Stomach (tissue), 9 donors: ENCODE data around the gene CERKL. TPM values are rescaled to one million over a fixed set of nuclear protein-coding genes. Genes with fewer than 3 reads are reported as not detected.

Experiments
- DNase-seq, 2 donors: peaks; one replicate each; pipeline versions ENCODE4 v3.0.0 to v3.0.0-alpha.2; 2013 to 2019
- H3K27ac ChIP-seq, 5 donors: fragments of 200-600 bp in 4 of 5; sonication (generic) in 4 of 5; one replicate each; pipeline ENCODE4 v1.5.1; 2013 to 2019; ENCODE audit warnings: mild to moderate bottlenecking in 1 of 5, moderate library complexity in 1 of 5
- H3K27me3 ChIP-seq, 3 donors: fragments of 200-600 bp; sonication (generic); one replicate each; pipeline ENCODE4 v1.5.1; 2017 to 2019; ENCODE audit warnings: mixed run types in 1 of 3
- H3K36me3 ChIP-seq, 4 donors: fragments of 200-600 bp; sonication (generic); 1 replicate in 3 of 4; 2 replicates in 1 of 4; pipeline ENCODE4 v1.5.1; 2016 to 2019
- H3K4me1 ChIP-seq, 4 donors: fragments of 200-600 bp; sonication (generic); one replicate each; pipeline ENCODE4 v1.5.1; 2016 to 2019
- H3K4me3 ChIP-seq, 4 donors: fragments of 200-600 bp; sonication (generic) in 3 of 4; one replicate each; pipeline ENCODE4 v1.5.1; 2016 to 2019; ENCODE audit warnings: mild to moderate bottlenecking in 1 of 4
- H3K9me3 ChIP-seq, 4 donors: fragments of 200-600 bp; sonication (generic); one replicate each; pipeline ENCODE4 v1.5.1; 2016 to 2019
- EP300 ChIP-seq: sonication (generic); formaldehyde crosslinking; IDR thresholded peaks from one replicate; pipeline ENCODE4 v1.6.1; 2017; ENCODE audit warnings: antibody characterized with exemption
- POLR2A ChIP-seq, 4 donors: fragments of 450-650 bp; IDR thresholded peaks; one replicate each; pipeline ENCODE4 v1.6.1; 2016; ENCODE audit warnings: antibody characterized with exemption in 4 of 4, control low read depth in 2 of 4, mild to moderate bottlenecking in 1 of 4, moderate library complexity in 1 of 4
- POLR2AphosphoS5 ChIP-seq, 3 donors: sonication (generic); formaldehyde crosslinking; IDR thresholded peaks; one replicate each; pipeline ENCODE4 v1.6.1; 2016; ENCODE audit warnings: antibody characterized with exemption in 3 of 3
- WGBS, 5 donors: extraction: QIAGEN DNeasy Blood & Tissue Kit in 3 of 5; methylation state at CpG; one replicate each; pipeline versions ENCODE4 v1.1.5 to v1.1.7; 2013 to 2018; 5-methylcytosine and 5-hydroxymethylcytosine counted together
- intact Hi-C: fragments of 100-400 bp; cut with DNase I; formaldehyde crosslinking; loops from one replicate; pipeline ENCODE4 v1.15.1; 2023; ENCODE audit warnings: low total_unique reads
- polyA plus RNA-seq, 3 donors: library from polyadenylated mRNA; stranded (reverse); fragments of 200-250 nt; gene quantifications; one replicate each; pipeline ENCODE4 v1.2.3, GENCODE V29; 2013
- total RNA-seq, 5 donors: library from RNA; depleted of rRNA; stranded (reverse); fragments of >200 nt; gene quantifications; one replicate each; pipeline versions ENCODE4 v1.1.0 to v1.2.3, GENCODE V29; 2014 to 2016
- TF ChIP-seq, protein P1 (sequence below), 7 experiments: fragments of 450-650 bp in 4 of 7; fragments of 200-600 bp in 3 of 7; sonication (generic) in 3 of 7; IDR thresholded peaks; one replicate each; pipeline ENCODE4 v1.5.1; 2016 to 2019; ENCODE audit warnings: antibody characterized with exemption in 7 of 7, control low read depth in 2 of 7, mild to moderate bottlenecking in 1 of 7
- donor health status: healthy with polysubstance abuse.
- donor health status: Bipolar disorder and iron deficiency.
- donor health status: healthy.

CERKL gene
- total and polyA plus RNA-seq, 8 donors: 0.05 to 1.3 (median 0.28) TPM; not detected in 4

DNA sequence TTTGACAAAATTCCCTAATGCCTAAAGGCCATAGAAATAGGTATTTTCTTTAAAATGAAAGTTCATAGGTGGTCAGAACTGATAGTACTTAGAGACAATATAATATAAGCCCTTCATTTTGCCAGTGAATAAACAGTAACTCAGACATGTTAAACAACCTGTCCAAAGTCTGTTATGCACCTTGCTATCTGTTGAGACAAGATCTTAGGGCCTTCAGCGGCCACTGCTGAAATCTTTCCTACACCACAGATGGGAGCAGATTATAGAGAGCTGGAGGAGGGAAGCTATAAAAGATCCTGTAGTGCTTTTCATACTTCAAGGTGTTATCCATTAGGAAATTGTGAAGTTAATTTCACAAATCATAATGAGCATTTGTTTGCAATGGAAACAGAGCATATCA, 13.8 kb downstream of the CERKL start:
- H3K4me3 ChIP-seq: no peak overlapping the region
- no peak for DNase-seq
- WGBS, 5 donors: 70 to 88% (median 78%) methylated on average over 1 of the region's 1 CpG
- H3K4me1 ChIP-seq: peaks cover 0 to 8% (median 0%) of the 10 kb centered on the region in 4 donors
- H3K9me3 ChIP-seq: no peaks in the 10 kb centered on the region
- H3K27ac ChIP-seq: no peak overlapping the region
- H3K36me3 ChIP-seq: no peaks in the 10 kb centered on the region
- TF ChIP-seq, protein P1, sequence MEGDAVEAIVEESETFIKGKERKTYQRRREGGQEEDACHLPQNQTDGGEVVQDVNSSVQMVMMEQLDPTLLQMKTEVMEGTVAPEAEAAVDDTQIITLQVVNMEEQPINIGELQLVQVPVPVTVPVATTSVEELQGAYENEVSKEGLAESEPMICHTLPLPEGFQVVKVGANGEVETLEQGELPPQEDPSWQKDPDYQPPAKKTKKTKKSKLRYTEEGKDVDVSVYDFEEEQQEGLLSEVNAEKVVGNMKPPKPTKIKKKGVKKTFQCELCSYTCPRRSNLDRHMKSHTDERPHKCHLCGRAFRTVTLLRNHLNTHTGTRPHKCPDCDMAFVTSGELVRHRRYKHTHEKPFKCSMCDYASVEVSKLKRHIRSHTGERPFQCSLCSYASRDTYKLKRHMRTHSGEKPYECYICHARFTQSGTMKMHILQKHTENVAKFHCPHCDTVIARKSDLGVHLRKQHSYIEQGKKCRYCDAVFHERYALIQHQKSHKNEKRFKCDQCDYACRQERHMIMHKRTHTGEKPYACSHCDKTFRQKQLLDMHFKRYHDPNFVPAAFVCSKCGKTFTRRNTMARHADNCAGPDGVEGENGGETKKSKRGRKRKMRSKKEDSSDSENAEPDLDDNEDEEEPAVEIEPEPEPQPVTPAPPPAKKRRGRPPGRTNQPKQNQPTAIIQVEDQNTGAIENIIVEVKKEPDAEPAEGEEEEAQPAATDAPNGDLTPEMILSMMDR (IDR thresholded peaks at IDR 0.05): no peak
- TF ChIP-seq POLR2AphosphoS5 (IDR thresholded peaks at IDR 0.05): no peak
- peaks cover 0 to 5% (median 0%) of the 10 kb centered on the region in 3 donors for H3K27me3 ChIP-seq
- intact Hi-C loops: no loop called here

DNA sequence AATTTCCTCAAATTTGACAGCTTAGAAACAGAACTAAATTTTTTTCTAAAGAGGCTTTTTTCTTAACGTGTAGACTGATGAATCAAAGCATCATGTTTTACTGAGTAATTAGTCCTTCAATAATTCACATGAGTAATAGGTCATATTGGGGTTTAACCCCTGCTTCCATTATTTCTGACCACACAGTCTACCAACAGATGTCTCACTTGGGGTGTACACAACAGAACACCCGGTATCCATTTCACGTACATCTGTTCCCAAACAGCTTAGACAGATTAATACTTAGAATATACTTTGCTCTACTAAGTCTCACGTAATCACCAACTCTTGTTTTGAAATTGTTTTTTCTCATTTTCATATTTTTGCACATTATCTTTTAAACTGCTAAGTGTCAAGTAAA, 14.8 kb downstream of the CERKL start:
- WGBS, 5 donors: 57 to 74% (median 68%) methylated on average over 4 of the region's 4 CpGs
- Histone ChIP-seq H3K27ac (no peak overlapping the region), H3K9me3 (no peaks in the 10 kb centered on the region), H3K36me3 (no peaks in the 10 kb centered on the region), H3K27me3 (peaks cover 0 to 5% (median 0%) of the 10 kb centered on the region in 3 donors), H3K4me1 (peaks cover 0 to 8% (median 0%) of the 10 kb centered on the region in 4 donors), H3K4me3 (no peak overlapping the region)
- intact Hi-C loops: no loop called here
- DNase-seq: no peak
- no peak for TF ChIP-seq EP300
- TF ChIP-seq, protein P1 (IDR thresholded peaks at IDR 0.05): no peak
- no peak for TF ChIP-seq POLR2AphosphoS5 (IDR thresholded peaks at IDR 0.05)
- TF ChIP-seq POLR2A (IDR thresholded peaks at IDR 0.05): no peak

GRCh38 chr2:181639686-181640085, 17.2 kb downstream of the CERKL start:
- no peak overlapping the region for H3K27ac ChIP-seq
- H3K36me3 ChIP-seq: no peaks in the 10 kb centered on the region
- TF ChIP-seq POLR2A (IDR thresholded peaks at IDR 0.05): no peak
- TF ChIP-seq, protein P1 (IDR thresholded peaks at IDR 0.05): no peak
- TF ChIP-seq POLR2AphosphoS5 (IDR thresholded peaks at IDR 0.05): no peak
- TF ChIP-seq EP300: no peak
- H3K4me3 ChIP-seq: no peak overlapping the region
- no peaks in the 10 kb centered on the region for H3K9me3 ChIP-seq
- WGBS, 5 donors: 0 to 41% (median 24%) methylated on average over 1 of the region's 1 CpG
- H3K4me1 ChIP-seq: peaks cover 0 to 8% (median 0%) of the 10 kb centered on the region in 4 donors
- intact Hi-C loops: no loop called here
- H3K27me3 ChIP-seq: no peaks in the 10 kb centered on the region
- no peak for DNase-seq

- no peaks in the 10 kb centered on the region for H3K36me3 ChIP-seq
- DNase-seq: no peak
- no peak overlapping the region for H3K4me3 ChIP-seq
- H3K27ac ChIP-seq: no peak overlapping the region
- H3K4me1 ChIP-seq: no peaks in the 10 kb centered on the region
- H3K27me3 ChIP-seq: no peaks in the 10 kb centered on the region
- TF ChIP-seq POLR2A (IDR thresholded peaks at IDR 0.05): no peak
- no peak for TF ChIP-seq EP300
- TF ChIP-seq, protein P1 (IDR thresholded peaks at IDR 0.05): no peak
- no peak for TF ChIP-seq POLR2AphosphoS5 (IDR thresholded peaks at IDR 0.05)
- no peaks in the 10 kb centered on the region for H3K9me3 ChIP-seq
- 83 to 94% (median 90%) methylated on average over 4 of the region's 4 CpGs for WGBS, 5 donors
- intact Hi-C loops: no loop called here
These were observed 24.0 kb downstream of the CERKL start for GRCh38 chr2:181632733-181633401.
